GM18508 (cell line): Measurements from ENCODE around the gene RXFP2.

Experiments used
- ATAC-seq: cut with Tn5 transposase; IDR thresholded peaks from one replicate; pipeline ENCODE4 v1.9.1; 2021; ENCODE audit warnings: moderate number of reproducible peaks; ENCODE audit not compliant: insufficient read depth, unreplicated experiment

Gene RXFP2, protein sequence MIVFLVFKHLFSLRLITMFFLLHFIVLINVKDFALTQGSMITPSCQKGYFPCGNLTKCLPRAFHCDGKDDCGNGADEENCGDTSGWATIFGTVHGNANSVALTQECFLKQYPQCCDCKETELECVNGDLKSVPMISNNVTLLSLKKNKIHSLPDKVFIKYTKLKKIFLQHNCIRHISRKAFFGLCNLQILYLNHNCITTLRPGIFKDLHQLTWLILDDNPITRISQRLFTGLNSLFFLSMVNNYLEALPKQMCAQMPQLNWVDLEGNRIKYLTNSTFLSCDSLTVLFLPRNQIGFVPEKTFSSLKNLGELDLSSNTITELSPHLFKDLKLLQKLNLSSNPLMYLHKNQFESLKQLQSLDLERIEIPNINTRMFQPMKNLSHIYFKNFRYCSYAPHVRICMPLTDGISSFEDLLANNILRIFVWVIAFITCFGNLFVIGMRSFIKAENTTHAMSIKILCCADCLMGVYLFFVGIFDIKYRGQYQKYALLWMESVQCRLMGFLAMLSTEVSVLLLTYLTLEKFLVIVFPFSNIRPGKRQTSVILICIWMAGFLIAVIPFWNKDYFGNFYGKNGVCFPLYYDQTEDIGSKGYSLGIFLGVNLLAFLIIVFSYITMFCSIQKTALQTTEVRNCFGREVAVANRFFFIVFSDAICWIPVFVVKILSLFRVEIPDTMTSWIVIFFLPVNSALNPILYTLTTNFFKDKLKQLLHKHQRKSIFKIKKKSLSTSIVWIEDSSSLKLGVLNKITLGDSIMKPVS

DNA sequence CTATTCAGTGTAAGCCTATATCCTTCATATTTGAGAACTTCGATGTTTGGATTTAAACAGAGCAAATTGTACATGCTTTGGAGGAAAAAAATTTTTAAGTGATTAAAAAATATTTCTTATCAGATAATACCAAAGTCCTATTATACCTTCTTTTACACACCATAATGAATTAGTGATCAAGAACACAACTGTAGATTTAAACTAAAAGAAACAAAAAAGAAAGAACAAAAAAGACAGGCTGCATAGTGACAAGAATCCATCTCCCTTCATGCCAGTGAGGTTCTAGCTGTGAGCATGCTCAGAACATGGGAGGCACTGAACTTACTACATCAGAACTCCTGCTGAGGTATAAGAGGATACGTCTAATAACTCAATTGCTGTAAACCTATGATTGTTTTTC lies at the start of gene RXFP2:
Gene RXFP2, plus strand, starts transcription at position 301 of the 400 bp plus-strand sequence. Its CDS starts 87 bp downstream, at position 388.
- ATAC-seq, result no peak

DNA sequence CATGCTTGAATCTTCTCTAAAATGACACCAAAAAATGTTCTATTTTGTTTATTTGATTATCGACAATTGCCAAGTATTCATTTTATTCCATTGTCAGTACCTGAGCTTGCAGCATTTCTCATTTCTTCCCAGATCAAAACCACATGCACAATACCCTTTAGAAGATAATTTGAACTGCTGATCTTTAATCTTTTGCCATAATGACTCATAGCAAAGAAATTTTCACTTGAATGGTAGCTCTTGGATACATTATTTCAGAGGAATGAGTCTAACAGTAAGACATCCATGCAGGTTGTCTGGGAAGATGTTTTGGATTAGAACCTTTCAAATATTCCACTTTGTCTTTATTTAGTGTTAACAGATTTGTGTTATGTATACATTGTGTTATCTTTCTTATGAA lies 42.0 kb upstream of the RXFP2 start:
- ATAC-seq, result no peak

GRCh38 chr13:31699650-31700049 lies 39.7 kb upstream of the RXFP2 start:
- ATAC-seq, result no peak

DNA sequence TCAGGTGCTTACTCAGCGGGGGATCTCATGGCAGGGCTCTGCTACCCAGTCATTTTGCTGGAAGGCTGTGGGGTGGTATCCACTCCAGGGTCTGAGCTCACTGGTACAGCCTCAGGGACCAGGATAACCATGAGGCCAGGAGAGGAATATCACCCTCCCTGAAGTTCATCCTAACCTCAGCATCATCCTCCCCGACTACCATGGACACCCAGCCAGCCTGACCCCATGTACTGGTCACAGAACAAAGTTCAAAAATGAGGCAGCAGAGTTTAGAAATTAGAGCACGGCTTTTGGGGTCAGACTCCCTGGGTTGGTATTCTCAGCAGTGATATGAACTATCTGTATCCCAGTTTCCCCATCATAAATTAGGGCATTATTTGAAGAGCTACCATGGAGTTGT lies 35.5 kb upstream of the RXFP2 start:
- ATAC-seq, result no peak

GRCh38 chr13:31706105-31706504 lies 33.2 kb upstream of the RXFP2 start:
- ATAC-seq, result no peak

GRCh38 chr13:31717583-31717982 lies 21.7 kb upstream of the RXFP2 start:
- ATAC-seq, result no peak

GRCh38 chr13:31719214-31719613 lies 20.1 kb upstream of the RXFP2 start:
- no peak for ATAC-seq

- no peak for ATAC-seq
Observed at GRCh38 chr13:31722673-31723072, 16.7 kb upstream of the RXFP2 start.

DNA sequence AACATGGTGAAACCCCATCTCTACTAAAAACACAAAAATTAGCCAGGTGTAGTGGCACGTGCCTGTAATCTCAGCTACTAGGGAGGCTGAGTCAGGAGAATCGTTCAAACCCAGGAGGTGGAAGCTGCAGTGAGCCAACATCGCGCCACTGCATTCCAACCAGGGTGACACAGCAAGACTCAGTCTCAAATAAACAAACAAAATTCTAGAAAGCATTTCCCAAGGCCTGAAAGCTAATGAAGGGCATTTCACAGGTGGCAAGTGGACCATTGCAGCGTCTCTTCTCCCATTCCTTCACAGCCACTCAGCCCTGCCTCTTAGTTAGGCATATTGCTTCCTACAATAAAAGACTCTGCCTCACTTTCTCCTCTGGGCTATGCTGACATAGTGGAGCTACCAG lies 13.5 kb upstream of the RXFP2 start:
- no peak for ATAC-seq

- no peak for ATAC-seq
Observed at GRCh38 chr13:31731921-31732320, 7.4 kb upstream of the RXFP2 start.

- no peak for ATAC-seq
Observed at GRCh38 chr13:31733066-31733465, 6.3 kb upstream of the RXFP2 start.

GRCh38 chr13:31733647-31734046 lies 5.7 kb upstream of the RXFP2 start:
- no peak for ATAC-seq

DNA sequence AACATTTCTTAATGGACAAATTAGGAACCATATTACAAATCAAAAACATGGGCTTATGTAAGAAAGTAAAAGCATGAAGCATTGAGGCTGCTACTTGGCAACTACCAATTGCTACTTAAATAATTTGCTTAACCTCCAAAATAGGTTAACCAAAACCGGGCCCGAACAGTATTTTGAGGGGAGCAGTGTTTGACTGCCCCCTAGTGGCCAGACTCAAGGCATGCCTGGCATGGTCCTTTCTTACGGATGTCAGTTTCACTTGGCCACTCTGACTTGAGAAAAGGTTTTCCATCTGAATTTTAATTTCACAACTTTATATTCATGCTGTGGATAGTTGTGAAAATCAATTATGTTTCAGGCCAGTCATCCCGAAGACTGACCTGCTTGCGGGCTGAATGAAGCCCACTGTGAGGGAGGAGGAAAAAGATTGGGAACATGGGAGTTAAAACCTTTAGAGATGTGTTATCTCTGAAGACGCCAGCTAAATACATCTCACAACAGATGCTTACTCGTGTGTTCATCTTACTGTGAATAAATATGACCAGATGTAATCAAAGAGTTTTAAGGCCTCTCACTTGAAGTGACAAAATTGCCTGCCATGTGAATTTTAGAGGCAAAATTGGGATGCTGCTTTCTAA lies 2.9 kb downstream of the RXFP2 start:
- peak; percentile 87 for ATAC-seq

GRCh38 chr13:31747291-31747690 lies 8.0 kb downstream of the RXFP2 start:
- no peak for ATAC-seq

GRCh38 chr13:31747966-31748365 lies 8.6 kb downstream of the RXFP2 start:
- no peak for ATAC-seq

GRCh38 chr13:31749929-31750328 lies 10.6 kb downstream of the RXFP2 start:
- no peak for ATAC-seq

- ATAC-seq, result no peak
Observed at GRCh38 chr13:31755211-31755610, 15.9 kb downstream of the RXFP2 start.

GRCh38 chr13:31755803-31756212 lies 16.5 kb downstream of the RXFP2 start:
- no peak for ATAC-seq

DNA sequence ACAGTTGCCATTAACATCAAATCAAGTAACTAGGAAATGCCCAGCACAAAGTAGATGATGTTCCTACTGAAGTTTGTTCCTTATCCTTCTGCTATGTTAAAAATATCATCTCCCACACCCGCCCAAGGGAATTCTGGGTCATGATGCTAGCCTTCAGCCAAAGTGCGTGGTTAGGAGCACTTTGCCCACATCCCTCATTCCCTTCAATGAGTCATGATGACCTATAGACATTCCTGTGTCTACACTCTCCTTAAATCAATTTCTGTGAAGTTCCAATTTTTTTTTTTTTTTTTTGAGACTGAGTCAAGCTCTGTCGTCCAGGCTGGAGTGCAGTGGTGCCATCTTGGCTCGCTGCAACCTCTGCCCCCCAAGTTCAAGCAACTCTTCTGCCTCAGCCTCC lies 17.0 kb downstream of the RXFP2 start:
- ATAC-seq, result no peak

- no peak for ATAC-seq
Observed at GRCh38 chr13:31761951-31762350, 22.6 kb downstream of the RXFP2 start.

GRCh38 chr13:31764556-31764955 lies 25.2 kb downstream of the RXFP2 start:
- ATAC-seq, result no peak
